Heart right ventricle (tissue), 16 donors: ENCODE results near the gene POLE4. TPM values are rescaled to one million over a fixed set of nuclear protein-coding genes. Genes with fewer than 3 reads are reported as not detected.

ENCODE experiments used
- ATAC-seq, 8 donors: fragments of 200-7000 bp; cut with Tn5 transposase; one replicate each; pipeline ENCODE4 v1.9.1; 2020; ENCODE audit warnings: mild to moderate bottlenecking in 8 of 8, moderate library complexity in 8 of 8, moderate number of reproducible peaks in 1 of 8
- DNase-seq, 2 donors: peaks; one replicate each; pipeline ENCODE4 v3.0.0-alpha.2; 2020
- H3K27ac ChIP-seq, 10 donors: fragments of 200-600 bp; sonication (generic) in 2 of 10; one replicate each; pipeline versions ENCODE4 v1.5.0 to v1.8.0; 2020 to 2022; ENCODE audit warnings: mild to moderate bottlenecking in 3 of 10
- H3K27me3 ChIP-seq, 7 donors: fragments of 200-600 bp; one replicate each; pipeline ENCODE4 v1.8.0; 2021 to 2022; ENCODE audit warnings: mild to moderate bottlenecking in 2 of 7
- H3K36me3 ChIP-seq, 9 donors: fragments of 200-600 bp; sonication (generic) in 1 of 9; one replicate each; pipeline versions ENCODE4 v1.5.0 to v1.8.0; 2020 to 2022; ENCODE audit warnings: mild to moderate bottlenecking in 2 of 9
- H3K4me1 ChIP-seq, 9 donors: fragments of 200-600 bp; sonication (generic) in 1 of 9; one replicate each; pipeline versions ENCODE4 v1.5.0 to v1.8.0; 2020 to 2022; ENCODE audit warnings: mild to moderate bottlenecking in 4 of 9
- H3K4me3 ChIP-seq, 10 donors: fragments of 200-600 bp; sonication (generic) in 2 of 10; one replicate each; pipeline versions ENCODE4 v1.5.0 to v1.8.0; 2020 to 2022; ENCODE audit warnings: mild to moderate bottlenecking in 7 of 10, moderate library complexity in 2 of 10
- H3K9me3 ChIP-seq, 11 donors: fragments of 200-600 bp in 10 of 11; sonication (generic) in 2 of 11; one replicate each; pipeline versions ENCODE4 v1.5.0 to v1.8.0; 2013 to 2022; ENCODE audit warnings: mild to moderate bottlenecking in 2 of 11, control low read depth in 1 of 11, moderate library complexity in 1 of 11
- CTCF ChIP-seq, 9 donors: fragments of 200-600 bp; sonication (generic) in 2 of 9; IDR thresholded peaks; one replicate each; pipeline versions ENCODE4 v1.5.0 to v1.8.0; 2021 to 2022; ENCODE audit warnings: antibody characterized with exemption in 9 of 9, mild to moderate bottlenecking in 5 of 9, moderate library complexity in 1 of 9
- WGBS, 2 donors: extraction: QIAGEN DNeasy Blood & Tissue Kit; methylation state at CpG; one replicate each; pipeline ENCODE4 v1.1.7; 2013; ENCODE audit warnings: inconsistent platforms in 1 of 2; 5-methylcytosine and 5-hydroxymethylcytosine counted together
- intact Hi-C, 10 donors: fragments of 100-400 bp; cut with DNase I; formaldehyde crosslinking; loops; one replicate each; pipeline versions ENCODE4 v1.11.1 to v1.14.2; 2022
- polyA plus RNA-seq, 2 donors: library from polyadenylated mRNA; stranded (reverse); fragments of 200-250 nt; gene quantifications; one replicate each; pipeline ENCODE4 v1.2.3, GENCODE V29; 2013
- total RNA-seq, 10 donors: library from RNA; stranded (reverse); fragmentation: NEBNext Ultra II Directional in 3 of 10; extraction: Animal tissue kit (Norgen Biotek cat#: 25700) in 3 of 10; gene quantifications; one replicate each; pipeline versions ENCODE4 v1.2.1 to v1.2.4, GENCODE V29; 2021 to 2023
- donor health status: Arrhythmogenic right ventricular cardiomyopathy.
- donor health status: ischemic (EF 13 %, LVEDD 7.1; RV severe dilation, severe dysfunction).
- donor health status: healthy with polysubstance abuse.
- donor health status: DM: no; HTN: yes; CAD: no.
- donor health status: DM: no; HTN: no; CAD: no.
- donor health status: ischemic (EF 25% LVEDD 6.9; RV normal size, moderate dysfunction).
- donor health status: ischemic (EF 25% LVEDD 5.7; RV mildly dilated, moderate dysfunction).
- donor health status: healthy.
- donor health status: DM: yes; HTN: yes; CAD: no.
- donor health status: Ischemic cardiomyopathy.
- donor health status: ischemic (EF 35%, LVEDD 5.7; RV mildly dilated, moderate dysfunction).
- donor health status: nonischemic (EF 11% LVEDD 7.7; RV severe dilation, severe dysfunction).
- donor health status: DM: yes; HTN: yes; CAD: no.
- donor health status: PGD.
- donor health status: ischemic (EF 29% LVEDD 5.4; RV normal size, mild dysfunction).
- donor health status: nonischemic (EF 23%, LVEDD 6.1; RV moderate dilation, normal function).

POLE4 gene
- total and polyA plus RNA-seq, 12 donors: 24.8 to 83.5 (median 39.8) TPM

GRCh38 chr2:74991977-74992376, 33.5 kb downstream of the POLE4 start:
- 41 to 57% methylated on average over 4 of the region's 4 CpGs for WGBS, 2 donors
- Histone ChIP-seq H3K27me3 (no peaks in the 10 kb centered on the region), H3K36me3 (no peaks in the 10 kb centered on the region), H3K9me3 (peaks cover 0 to 3% (median 0%) of the 10 kb centered on the region in 11 donors), H3K4me1 (no peaks in the 10 kb centered on the region), H3K27ac (no peak overlapping the region), H3K4me3 (peak overlapping the region in 1 of 10 donors; percentile 4)
- peak in 2 of 8 donors; percentile 14 to 31 for ATAC-seq
- TF ChIP-seq CTCF (IDR thresholded peaks at IDR 0.05): no peak
- intact Hi-C loops: no loop called here
- no peak for DNase-seq

GRCh38 chr2:74999468-74999867, 41.0 kb downstream of the POLE4 start:
- no peak for TF ChIP-seq CTCF (IDR thresholded peaks at IDR 0.05)
- H3K9me3 ChIP-seq: peaks cover 0 to 19% (median 4%) of the 10 kb centered on the region in 11 donors
- H3K4me3 ChIP-seq: no peak overlapping the region
- WGBS, 2 donors: 95 to 97% methylated on average over 5 of the region's 5 CpGs
- ATAC-seq (no peak), DNase-seq (no peak)
- H3K27me3 ChIP-seq: no peaks in the 10 kb centered on the region
- H3K4me1 ChIP-seq: no peaks in the 10 kb centered on the region
- intact Hi-C loops: no loop called here
- H3K36me3 ChIP-seq: no peaks in the 10 kb centered on the region
- H3K27ac ChIP-seq: no peak overlapping the region

- H3K27me3 ChIP-seq: no peaks in the 10 kb centered on the region
- DNase-seq: no peak
- H3K4me1 ChIP-seq: no peaks in the 10 kb centered on the region
- no peak for TF ChIP-seq CTCF (IDR thresholded peaks at IDR 0.05)
- H3K36me3 ChIP-seq: no peaks in the 10 kb centered on the region
- H3K9me3 ChIP-seq: peaks cover 0 to 25% (median 4%) of the 10 kb centered on the region in 11 donors
- intact Hi-C loops: no loop called here
- no peak overlapping the region for H3K27ac ChIP-seq
- WGBS, 2 donors: 74 to 81% methylated on average over 3 of the region's 3 CpGs
- no peak for ATAC-seq
- H3K4me3 ChIP-seq: no peak overlapping the region
Measured at GRCh38 chr2:75002007-75002406, 43.6 kb downstream of the POLE4 start.

GRCh38 chr2:75003276-75003675, 44.8 kb downstream of the POLE4 start:
- no peaks in the 10 kb centered on the region for H3K27me3 ChIP-seq
- no peaks in the 10 kb centered on the region for H3K36me3 ChIP-seq
- H3K9me3 ChIP-seq: peaks cover 0 to 17% (median 3%) of the 10 kb centered on the region in 11 donors
- no peak for DNase-seq
- WGBS, 2 donors: 43 to 51% methylated on average over 2 of the region's 2 CpGs
- no peak for TF ChIP-seq CTCF (IDR thresholded peaks at IDR 0.05)
- H3K4me3 ChIP-seq: no peak overlapping the region
- H3K4me1 ChIP-seq: no peaks in the 10 kb centered on the region
- intact Hi-C loops: no loop called here
- H3K27ac ChIP-seq: no peak overlapping the region
- ATAC-seq: no peak
